ENCODE measurements around the gene TBR1.

DNA sequence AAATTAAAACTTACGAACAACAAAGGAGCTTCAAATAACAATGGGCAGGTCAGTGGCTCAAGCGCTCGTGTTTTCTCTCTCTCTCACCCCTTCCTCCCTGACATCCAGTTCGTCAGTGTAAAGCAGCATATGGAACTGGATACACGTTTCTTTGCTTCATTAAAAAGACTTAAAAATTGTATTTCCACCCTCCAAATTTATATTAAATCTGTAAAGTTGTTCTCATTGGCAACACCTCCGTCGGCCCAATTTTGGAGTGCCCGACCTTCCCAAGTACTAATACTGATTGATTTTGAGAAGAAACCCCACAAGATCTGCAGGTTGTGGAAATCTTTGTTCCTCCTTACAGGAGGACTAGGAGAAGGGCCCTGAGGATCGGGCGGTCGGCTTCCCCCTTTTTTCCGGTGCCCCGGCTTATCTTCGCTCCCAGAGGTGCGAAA lies 2.2 kb downstream of the TBR1 start:
- TF ChIP-seq, protein P1, sequence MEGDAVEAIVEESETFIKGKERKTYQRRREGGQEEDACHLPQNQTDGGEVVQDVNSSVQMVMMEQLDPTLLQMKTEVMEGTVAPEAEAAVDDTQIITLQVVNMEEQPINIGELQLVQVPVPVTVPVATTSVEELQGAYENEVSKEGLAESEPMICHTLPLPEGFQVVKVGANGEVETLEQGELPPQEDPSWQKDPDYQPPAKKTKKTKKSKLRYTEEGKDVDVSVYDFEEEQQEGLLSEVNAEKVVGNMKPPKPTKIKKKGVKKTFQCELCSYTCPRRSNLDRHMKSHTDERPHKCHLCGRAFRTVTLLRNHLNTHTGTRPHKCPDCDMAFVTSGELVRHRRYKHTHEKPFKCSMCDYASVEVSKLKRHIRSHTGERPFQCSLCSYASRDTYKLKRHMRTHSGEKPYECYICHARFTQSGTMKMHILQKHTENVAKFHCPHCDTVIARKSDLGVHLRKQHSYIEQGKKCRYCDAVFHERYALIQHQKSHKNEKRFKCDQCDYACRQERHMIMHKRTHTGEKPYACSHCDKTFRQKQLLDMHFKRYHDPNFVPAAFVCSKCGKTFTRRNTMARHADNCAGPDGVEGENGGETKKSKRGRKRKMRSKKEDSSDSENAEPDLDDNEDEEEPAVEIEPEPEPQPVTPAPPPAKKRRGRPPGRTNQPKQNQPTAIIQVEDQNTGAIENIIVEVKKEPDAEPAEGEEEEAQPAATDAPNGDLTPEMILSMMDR (IDR thresholded peaks at IDR 0.05): no peak
- TF ChIP-seq POLR2AphosphoS5 (IDR thresholded peaks at IDR 0.05): no peak
- no peak for TF ChIP-seq POLR2A (IDR thresholded peaks at IDR 0.05)
